Lower leg skin (tissue), 4 donors: ENCODE data around the gene MITF. TPM values are rescaled to one million over a fixed set of nuclear protein-coding genes. Genes with fewer than 3 reads are reported as not detected.

Source experiments
- DNase-seq, 2 donors: peaks; one replicate each; pipeline ENCODE4 v3.0.0-alpha.2; 2019; ENCODE audit warnings: low spot score in 2 of 2
- H3K4me3 ChIP-seq: fragments of 200-600 bp; sonication (generic); 2 replicates; pipeline ENCODE4 v1.5.1; 2017; ENCODE audit warnings: mild to moderate bottlenecking, low read depth; ENCODE audit not compliant: poor library complexity, severe bottlenecking
- POLR2A ChIP-seq, 2 donors: fragments of 450-650 bp; IDR thresholded peaks; one replicate each; pipeline ENCODE4 v1.6.1; 2016 to 2017; ENCODE audit warnings: antibody characterized with exemption in 2 of 2, mild to moderate bottlenecking in 1 of 2, moderate library complexity in 1 of 2
- WGBS, 2 donors: methylation state at CpG; one replicate each; pipeline ENCODE4 v1.1.5; 2018; 5-methylcytosine and 5-hydroxymethylcytosine counted together
- intact Hi-C: fragments of 100-400 bp; cut with DNase I; formaldehyde crosslinking; loops from one replicate; pipeline ENCODE4 v1.15.0; 2023; ENCODE audit warnings: low total_unique reads
- total RNA-seq, 4 donors: library from RNA; depleted of rRNA; stranded (reverse); fragments of >200 nt; gene quantifications; one replicate each; pipeline ENCODE4 v1.1.0, GENCODE V29; 2016
- TF ChIP-seq, protein P1 (sequence below), 3 donors: fragments of 450-650 bp; IDR thresholded peaks; one replicate each; pipeline ENCODE4 v1.5.1; 2016; ENCODE audit warnings: antibody characterized with exemption in 3 of 3, mild to moderate bottlenecking in 3 of 3, moderate library complexity in 2 of 3

The MITF gene
- total RNA-seq, 4 donors from 2014 or later = 12.9 to 22.9 (median 17.1) TPM

DNA sequence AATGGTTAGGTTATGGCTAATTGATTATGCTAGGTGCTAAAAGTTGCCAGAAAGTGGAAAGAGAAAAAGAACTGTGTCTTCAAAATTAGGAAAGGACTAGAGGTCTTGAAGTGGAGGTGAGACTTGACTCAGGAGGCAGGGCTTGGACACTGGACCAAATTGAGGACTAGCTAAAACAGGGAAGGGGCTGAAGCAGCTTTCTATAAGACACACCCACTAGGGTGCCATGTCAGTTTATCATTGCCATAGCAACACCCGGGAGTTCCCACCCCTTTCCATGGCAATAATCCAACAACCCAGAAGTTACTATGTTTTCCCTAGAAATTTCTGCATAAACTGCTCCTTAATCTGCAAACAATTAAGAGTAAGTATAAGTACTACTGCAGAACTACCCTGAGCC, 42.9 kb upstream of the MITF start:
- intact Hi-C loops = no loop called here

DNA sequence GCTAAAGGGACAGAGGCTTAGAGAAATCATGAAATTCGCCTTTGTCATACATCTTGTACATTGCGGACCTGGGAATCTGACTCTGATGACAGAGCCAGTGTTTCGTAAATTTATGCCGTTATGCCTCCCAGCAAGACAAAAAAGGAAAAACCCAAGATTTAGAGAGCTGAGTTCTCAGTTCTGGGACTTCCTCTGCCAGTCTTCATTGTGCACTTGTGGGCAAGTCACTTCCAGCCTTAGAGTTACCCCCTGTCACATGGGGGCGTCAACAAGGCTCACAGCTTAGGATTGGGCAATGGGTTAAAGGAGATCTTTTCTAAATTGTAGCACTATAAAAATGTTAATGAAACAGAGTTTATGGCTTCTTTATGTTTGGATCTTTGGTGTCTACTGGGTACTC, 41.9 kb upstream of the MITF start:
- TF ChIP-seq POLR2A (IDR thresholded peaks at IDR 0.05) = no peak
- TF ChIP-seq, protein P1, sequence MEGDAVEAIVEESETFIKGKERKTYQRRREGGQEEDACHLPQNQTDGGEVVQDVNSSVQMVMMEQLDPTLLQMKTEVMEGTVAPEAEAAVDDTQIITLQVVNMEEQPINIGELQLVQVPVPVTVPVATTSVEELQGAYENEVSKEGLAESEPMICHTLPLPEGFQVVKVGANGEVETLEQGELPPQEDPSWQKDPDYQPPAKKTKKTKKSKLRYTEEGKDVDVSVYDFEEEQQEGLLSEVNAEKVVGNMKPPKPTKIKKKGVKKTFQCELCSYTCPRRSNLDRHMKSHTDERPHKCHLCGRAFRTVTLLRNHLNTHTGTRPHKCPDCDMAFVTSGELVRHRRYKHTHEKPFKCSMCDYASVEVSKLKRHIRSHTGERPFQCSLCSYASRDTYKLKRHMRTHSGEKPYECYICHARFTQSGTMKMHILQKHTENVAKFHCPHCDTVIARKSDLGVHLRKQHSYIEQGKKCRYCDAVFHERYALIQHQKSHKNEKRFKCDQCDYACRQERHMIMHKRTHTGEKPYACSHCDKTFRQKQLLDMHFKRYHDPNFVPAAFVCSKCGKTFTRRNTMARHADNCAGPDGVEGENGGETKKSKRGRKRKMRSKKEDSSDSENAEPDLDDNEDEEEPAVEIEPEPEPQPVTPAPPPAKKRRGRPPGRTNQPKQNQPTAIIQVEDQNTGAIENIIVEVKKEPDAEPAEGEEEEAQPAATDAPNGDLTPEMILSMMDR (IDR thresholded peaks at IDR 0.05) = no peak
- H3K4me3 ChIP-seq = no peak overlapping the region
- intact Hi-C loops = no loop called here
- 69 to 75% methylated on average over 5 of the region's 5 CpGs for WGBS, 2 donors
- no peak for DNase-seq

More for the DNA sequence above, 42.9 kb upstream of the MITF start:
- 16 to 17% methylated on average over 1 of the region's 1 CpG for WGBS, 2 donors
- DNase-seq = no peak
- TF ChIP-seq, protein P1 (IDR thresholded peaks at IDR 0.05) = no peak
- TF ChIP-seq POLR2A (IDR thresholded peaks at IDR 0.05) = no peak
- H3K4me3 ChIP-seq = no peak overlapping the region

DNA sequence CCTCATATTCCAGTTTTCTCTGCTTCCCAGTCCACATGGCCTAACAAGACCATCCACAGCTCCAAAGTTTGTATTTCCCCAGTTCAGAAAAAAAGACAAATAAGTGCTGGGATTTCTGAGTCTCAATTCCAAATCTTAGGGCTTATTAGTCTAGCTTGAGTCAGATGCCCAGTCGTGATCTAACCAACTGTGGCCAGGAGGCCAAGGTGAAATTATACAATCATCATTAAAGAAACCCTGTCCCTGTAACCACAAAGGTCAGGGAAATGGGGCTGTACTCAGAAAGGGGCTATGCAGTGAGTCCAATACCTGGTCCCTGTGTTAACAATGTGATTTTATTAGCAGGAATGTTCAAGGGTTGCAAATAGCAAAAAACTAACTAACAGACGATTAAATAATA, 40.5 kb upstream of the MITF start:
- TF ChIP-seq POLR2A (IDR thresholded peaks at IDR 0.05) = no peak
- TF ChIP-seq, protein P1 (IDR thresholded peaks at IDR 0.05) = no peak
- DNase-seq = no peak
- 70 to 98% methylated on average over 2 of the region's 2 CpGs for WGBS, 2 donors
- no peak overlapping the region for H3K4me3 ChIP-seq
- intact Hi-C loops = no loop called here

DNA sequence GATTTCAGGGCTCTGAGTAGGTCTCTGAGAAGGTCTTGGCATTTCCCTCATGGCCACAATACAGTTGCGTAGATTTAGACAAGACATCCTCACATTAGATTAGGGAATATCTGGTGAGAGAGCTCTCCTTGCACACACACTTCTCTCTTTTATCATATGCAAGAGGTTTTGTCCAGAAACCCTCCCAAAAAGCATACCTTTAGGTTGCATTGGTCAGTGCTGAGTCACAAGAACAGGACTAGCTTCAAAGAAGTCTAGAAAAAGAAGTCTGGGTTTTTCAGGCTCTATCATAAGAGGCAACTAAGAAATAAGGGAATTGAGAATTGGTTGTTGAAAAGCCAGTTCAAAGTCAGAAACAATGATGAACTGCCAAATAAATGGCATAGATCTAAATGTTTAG, 40.1 kb upstream of the MITF start:
- no peak overlapping the region for H3K4me3 ChIP-seq
- WGBS, 2 donors = 93 to 96% methylated on average over 1 of the region's 1 CpG
- TF ChIP-seq POLR2A (IDR thresholded peaks at IDR 0.05) = no peak
- TF ChIP-seq, protein P1 (IDR thresholded peaks at IDR 0.05) = no peak
- intact Hi-C loops = no loop called here
- DNase-seq = no peak

DNA sequence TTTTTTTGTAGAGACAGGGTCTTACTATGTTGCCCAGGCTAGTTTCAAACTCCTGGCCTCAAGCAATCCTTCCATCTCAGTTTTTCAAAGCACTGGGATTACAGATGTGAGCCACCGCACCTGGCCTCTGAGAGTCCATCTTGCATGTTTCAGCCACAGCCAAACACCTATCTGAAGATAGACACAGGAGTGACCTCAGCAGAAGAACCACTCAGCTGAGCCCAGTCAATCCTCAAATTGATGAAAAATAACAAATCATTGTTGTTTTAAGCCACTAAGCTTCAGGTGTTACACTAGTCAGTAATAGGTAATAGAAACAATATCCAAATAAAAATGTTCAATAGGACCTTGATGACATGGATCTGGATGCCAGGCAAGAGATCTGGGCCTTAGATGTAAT, 38.3 kb upstream of the MITF start:
- no peak overlapping the region for H3K4me3 ChIP-seq
- DNase-seq = no peak
- intact Hi-C loops = no loop called here
- TF ChIP-seq, protein P1 (IDR thresholded peaks at IDR 0.05) = no peak
- no peak for TF ChIP-seq POLR2A (IDR thresholded peaks at IDR 0.05)
- 95 to 96% methylated on average over 1 of the region's 1 CpG for WGBS, 2 donors
